Ishikawa (cell line): ENCODE results near the gene AMPH.

Source experiments
- CEBPB ChIP-seq: IDR thresholded peaks from 2 replicates; pipeline ENCODE4 v1.6.1; 2012
- CREB1 ChIP-seq: IDR thresholded peaks from 2 replicates; pipeline ENCODE4 v1.6.1; 2012; ENCODE audit warnings: low read depth
- EGR1 ChIP-seq: IDR thresholded peaks from 2 replicates; pipeline ENCODE4 v1.6.1; 2012
- EP300 ChIP-seq: IDR thresholded peaks from 2 replicates; pipeline ENCODE4 v1.6.1; 2012; ENCODE audit warnings: borderline replicate concordance
- FOXM1 ChIP-seq: IDR thresholded peaks from 2 replicates; pipeline ENCODE4 v1.6.1; 2012; ENCODE audit warnings: low read depth, borderline replicate concordance
- NFIC ChIP-seq: IDR thresholded peaks from 2 replicates; pipeline ENCODE4 v1.6.1; 2012
- RAD21 ChIP-seq: IDR thresholded peaks from 2 replicates; pipeline ENCODE4 v1.6.1; 2012; ENCODE audit warnings: low read depth
- TAF1 ChIP-seq: IDR thresholded peaks from 2 replicates; pipeline ENCODE4 v1.6.1; 2012; ENCODE audit warnings: low read depth, mild to moderate bottlenecking
- TCF12 ChIP-seq: IDR thresholded peaks from 2 replicates; pipeline ENCODE4 v1.6.1; 2012; ENCODE audit warnings: low read depth
- TEAD4 ChIP-seq: IDR thresholded peaks from 2 replicates; pipeline ENCODE4 v1.6.1; 2012
- YY1 ChIP-seq: IDR thresholded peaks from 2 replicates; pipeline ENCODE4 v1.6.1; 2012; ENCODE audit warnings: low read depth
- ZBTB7A ChIP-seq: IDR thresholded peaks from 2 replicates; pipeline ENCODE4 v1.6.1; 2012; ENCODE audit warnings: low read depth
- TF ChIP-seq, protein P1 (sequence below): IDR thresholded peaks from 2 replicates; pipeline ENCODE4 v1.6.1; 2012
- TF ChIP-seq, protein P2 (sequence below): IDR thresholded peaks from 2 replicates; pipeline ENCODE4 v1.6.1; 2012
- TF ChIP-seq, protein P3 (sequence below): IDR thresholded peaks from 2 replicates; pipeline ENCODE4 v1.6.1; 2012; ENCODE audit warnings: low read depth, mild to moderate bottlenecking

Gene AMPH

DNA sequence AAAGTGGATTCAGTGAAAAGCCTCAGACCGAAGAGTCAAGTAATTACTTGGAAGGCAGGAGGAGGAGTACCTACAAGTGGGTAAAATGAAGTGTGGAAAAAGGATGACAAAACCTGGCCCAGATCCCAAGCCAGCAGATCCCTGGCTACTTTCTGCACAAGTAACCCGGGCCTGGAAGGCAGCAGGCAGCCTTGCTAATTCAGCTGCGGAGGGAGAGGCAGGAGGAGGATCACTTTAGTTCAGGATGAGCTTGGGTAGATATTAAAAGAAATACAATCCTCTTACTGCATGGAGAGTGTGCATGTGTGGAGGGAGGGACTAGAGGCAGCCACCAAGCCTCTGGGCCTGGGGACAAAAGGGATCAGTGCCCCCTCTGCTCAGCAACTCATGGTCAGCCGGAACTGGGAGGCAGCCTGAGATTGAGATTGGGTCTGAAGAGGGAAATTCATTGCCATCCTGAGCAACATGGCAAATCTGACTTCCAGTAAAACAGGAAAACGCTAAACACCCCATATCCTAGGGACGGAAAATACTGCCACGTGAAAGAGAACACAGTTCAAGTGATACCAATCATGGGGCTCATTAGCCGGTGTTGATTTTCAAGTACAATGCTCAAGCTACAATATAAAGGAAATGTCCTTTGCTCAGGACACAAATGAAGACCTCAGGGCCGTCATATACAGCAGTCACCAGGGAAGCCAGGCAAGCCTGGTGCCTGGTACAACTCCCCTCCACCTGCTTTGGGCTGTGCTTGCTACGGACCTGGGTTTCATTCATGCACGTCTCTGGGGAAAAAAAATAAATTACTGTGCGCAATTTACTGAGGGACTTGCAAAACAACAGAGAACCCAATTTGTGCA lies 1.3 kb downstream of the AMPH start:
- no peak for TF ChIP-seq EGR1
- TF ChIP-seq, protein P1, sequence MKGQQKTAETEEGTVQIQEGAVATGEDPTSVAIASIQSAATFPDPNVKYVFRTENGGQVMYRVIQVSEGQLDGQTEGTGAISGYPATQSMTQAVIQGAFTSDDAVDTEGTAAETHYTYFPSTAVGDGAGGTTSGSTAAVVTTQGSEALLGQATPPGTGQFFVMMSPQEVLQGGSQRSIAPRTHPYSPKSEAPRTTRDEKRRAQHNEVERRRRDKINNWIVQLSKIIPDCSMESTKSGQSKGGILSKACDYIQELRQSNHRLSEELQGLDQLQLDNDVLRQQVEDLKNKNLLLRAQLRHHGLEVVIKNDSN = no peak
- no peak for TF ChIP-seq RAD21
- no peak for TF ChIP-seq CREB1
- no peak for TF ChIP-seq TAF1

DNA sequence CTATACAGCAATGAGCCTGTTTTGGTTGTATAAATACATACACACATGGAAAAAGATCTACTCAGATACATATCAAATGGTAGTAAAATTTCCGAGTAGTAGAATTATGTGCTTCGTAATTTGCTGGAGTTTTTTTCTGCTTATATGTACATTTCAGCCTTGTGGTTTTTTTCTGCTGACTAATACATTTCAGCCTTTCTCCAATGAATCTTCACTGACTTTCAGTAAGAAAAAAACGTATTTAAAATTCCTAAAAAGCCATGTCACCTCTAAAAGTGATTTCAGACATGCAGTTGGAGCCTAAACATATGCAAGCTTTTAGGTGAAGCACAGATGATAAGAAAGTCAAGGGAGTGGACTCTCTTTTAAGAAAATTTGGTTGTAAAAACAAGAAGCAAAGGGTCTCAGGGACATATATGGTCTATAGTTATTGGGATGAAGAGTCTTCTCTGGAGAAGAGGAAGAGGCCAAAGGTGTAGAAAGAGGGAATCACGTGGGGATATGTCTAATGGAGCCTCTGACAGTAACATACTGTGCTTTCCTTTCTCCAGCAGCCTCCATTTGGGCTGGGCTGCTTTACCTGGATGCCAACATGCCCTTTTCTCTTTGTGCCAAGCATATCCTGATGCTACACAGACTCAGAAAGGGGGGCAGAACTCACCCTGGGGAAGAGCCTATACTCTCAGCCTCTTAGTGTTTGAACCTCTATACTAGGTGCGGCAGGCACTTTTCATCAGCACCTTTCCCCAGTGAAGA lies 2.4 kb downstream of the AMPH start:
- TF ChIP-seq TAF1 (no peak), EP300 (no peak), YY1 (no peak), EGR1 (no peak), RAD21 (no peak), TCF12 (no peak), ZBTB7A (no peak), TEAD4 (no peak), FOXM1 (no peak), CREB1 (no peak), CEBPB (no peak), NFIC (no peak)
- TF ChIP-seq, protein P2, sequence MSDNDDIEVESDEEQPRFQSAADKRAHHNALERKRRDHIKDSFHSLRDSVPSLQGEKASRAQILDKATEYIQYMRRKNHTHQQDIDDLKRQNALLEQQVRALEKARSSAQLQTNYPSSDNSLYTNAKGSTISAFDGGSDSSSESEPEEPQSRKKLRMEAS = no peak

DNA sequence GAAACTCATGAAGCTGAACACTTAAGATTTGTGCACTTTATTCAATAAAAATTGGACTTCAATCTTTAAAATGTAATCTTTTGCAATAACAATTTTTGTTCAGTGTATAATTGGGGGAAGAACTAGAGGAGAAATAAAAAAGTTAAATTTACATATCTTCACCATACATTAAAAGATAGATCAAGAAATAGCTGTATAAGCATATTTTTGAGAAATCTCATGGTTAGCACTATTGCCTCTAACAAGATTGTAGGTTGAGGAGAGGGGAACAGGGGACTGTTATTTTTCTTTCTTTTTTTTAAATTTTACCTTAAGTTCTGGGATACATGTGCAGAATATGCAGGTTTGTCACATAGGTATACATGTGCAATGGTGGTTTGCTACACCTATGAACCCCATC lies 5.3 kb downstream of the AMPH start:
- TF ChIP-seq ZBTB7A (no peak), CREB1 (no peak), EGR1 (no peak), TAF1 (no peak), CEBPB (no peak), TEAD4 (no peak), EP300 (no peak), RAD21 (no peak), NFIC (no peak), FOXM1 (no peak), YY1 (no peak), TCF12 (no peak)
- TF ChIP-seq, protein P3, sequence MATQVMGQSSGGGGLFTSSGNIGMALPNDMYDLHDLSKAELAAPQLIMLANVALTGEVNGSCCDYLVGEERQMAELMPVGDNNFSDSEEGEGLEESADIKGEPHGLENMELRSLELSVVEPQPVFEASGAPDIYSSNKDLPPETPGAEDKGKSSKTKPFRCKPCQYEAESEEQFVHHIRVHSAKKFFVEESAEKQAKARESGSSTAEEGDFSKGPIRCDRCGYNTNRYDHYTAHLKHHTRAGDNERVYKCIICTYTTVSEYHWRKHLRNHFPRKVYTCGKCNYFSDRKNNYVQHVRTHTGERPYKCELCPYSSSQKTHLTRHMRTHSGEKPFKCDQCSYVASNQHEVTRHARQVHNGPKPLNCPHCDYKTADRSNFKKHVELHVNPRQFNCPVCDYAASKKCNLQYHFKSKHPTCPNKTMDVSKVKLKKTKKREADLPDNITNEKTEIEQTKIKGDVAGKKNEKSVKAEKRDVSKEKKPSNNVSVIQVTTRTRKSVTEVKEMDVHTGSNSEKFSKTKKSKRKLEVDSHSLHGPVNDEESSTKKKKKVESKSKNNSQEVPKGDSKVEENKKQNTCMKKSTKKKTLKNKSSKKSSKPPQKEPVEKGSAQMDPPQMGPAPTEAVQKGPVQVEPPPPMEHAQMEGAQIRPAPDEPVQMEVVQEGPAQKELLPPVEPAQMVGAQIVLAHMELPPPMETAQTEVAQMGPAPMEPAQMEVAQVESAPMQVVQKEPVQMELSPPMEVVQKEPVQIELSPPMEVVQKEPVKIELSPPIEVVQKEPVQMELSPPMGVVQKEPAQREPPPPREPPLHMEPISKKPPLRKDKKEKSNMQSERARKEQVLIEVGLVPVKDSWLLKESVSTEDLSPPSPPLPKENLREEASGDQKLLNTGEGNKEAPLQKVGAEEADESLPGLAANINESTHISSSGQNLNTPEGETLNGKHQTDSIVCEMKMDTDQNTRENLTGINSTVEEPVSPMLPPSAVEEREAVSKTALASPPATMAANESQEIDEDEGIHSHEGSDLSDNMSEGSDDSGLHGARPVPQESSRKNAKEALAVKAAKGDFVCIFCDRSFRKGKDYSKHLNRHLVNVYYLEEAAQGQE = no peak
- TF ChIP-seq, protein P2 = no peak
- TF ChIP-seq, protein P1 = no peak

DNA sequence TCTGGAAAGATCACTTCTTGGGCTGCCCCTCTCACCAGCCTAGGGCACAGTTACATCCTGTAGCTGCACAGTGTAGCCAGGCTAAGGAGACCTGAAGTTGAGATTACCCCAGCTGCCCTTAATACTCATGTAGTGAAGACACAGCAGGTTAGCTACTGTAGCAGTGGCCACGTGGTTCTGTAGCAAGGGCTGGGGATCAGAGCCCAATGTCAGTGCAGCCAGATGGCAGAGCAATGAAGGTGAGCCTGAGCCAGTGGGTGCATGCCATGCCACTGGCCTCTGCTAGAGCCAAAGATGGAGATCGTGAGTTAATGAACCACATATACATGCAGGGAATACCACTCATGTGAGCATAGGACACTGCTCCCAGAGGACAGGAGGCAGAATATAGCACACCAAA lies 15.5 kb downstream of the AMPH start:
- no peak for TF ChIP-seq NFIC
- no peak for TF ChIP-seq RAD21
- TF ChIP-seq, protein P3 = no peak
- TF ChIP-seq ZBTB7A = no peak
- no peak for TF ChIP-seq CEBPB
- TF ChIP-seq FOXM1 = no peak
- no peak for TF ChIP-seq TEAD4
- TF ChIP-seq EP300 = no peak
- no peak for TF ChIP-seq EGR1
- TF ChIP-seq TCF12 = no peak
- no peak for TF ChIP-seq TAF1
- TF ChIP-seq YY1 = no peak
- no peak for TF ChIP-seq CREB1

DNA sequence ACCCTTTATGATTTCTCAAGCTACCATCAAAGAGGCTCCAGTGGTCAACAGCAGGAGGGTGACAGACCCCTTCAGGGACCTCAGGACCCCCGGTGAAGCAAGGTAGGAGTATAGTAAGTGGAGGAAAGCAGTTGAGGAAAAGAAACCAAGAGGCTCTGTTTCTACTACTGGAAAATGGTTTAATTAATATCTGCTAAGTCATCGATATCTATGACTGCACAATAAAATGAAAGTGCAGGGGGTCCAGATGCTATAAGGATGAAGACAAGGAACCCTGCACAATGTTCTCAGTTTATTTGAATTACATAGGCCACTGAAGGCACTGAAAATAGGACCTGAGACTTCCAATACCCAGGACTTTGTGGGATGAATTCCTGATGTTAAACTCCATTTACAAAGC lies 23.7 kb downstream of the AMPH start:
- TF ChIP-seq TCF12 (no peak), EP300 (no peak), TAF1 (no peak), CEBPB (no peak), ZBTB7A (no peak), FOXM1 (no peak), RAD21 (no peak), TEAD4 (no peak), CREB1 (no peak), EGR1 (no peak), YY1 (no peak), NFIC (no peak)
- TF ChIP-seq, protein P3 = no peak
- TF ChIP-seq, protein P2 = no peak
- TF ChIP-seq, protein P1 = no peak
